ENCODE data around the gene ATP5F1B.

DNA sequence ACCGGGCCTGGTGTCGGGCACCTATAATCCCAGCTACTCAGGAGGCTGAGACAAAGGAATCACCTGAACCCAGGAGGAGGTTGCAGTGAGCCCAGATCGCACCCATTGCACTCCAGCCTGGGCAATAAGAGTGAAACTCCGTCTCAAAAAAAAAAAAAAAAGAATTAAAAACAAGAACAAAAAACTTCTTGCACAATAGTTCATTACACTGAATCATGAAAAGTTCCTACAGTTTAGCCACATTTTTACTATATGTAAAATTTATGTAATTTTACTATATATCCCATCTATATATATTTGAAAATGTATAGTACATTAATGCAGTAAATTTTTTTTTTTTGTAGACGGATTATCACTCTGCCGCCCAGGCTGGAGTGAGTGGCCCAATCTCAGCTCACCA is 4.6 kb downstream of the ATP5F1B start:
- TF ChIP-seq YY1 (IDR thresholded peaks at IDR 0.05; ENCODE audit: low read depth, low read length) (no peak), GABPA (IDR thresholded peaks at IDR 0.05; ENCODE audit: borderline replicate concordance, insufficient read depth, low read length) (no peak), CTCF (IDR thresholded peaks at IDR 0.05; ENCODE audit: control extremely low read depth in 1 of 3, insufficient read depth in 1 of 3, low read depth in 1 of 3, low read length in 3 of 3) (no peak), POLR2A (IDR thresholded peaks at IDR 0.05; ENCODE audit: control extremely low read depth in 1 of 2, low read depth in 2 of 2, low read length in 2 of 2) (no peak), ZNF274 (IDR thresholded peaks at IDR 0.05; ENCODE audit: borderline replicate concordance, extremely low read depth, low read length) (no peak)
- TF ChIP-seq, protein P1, sequence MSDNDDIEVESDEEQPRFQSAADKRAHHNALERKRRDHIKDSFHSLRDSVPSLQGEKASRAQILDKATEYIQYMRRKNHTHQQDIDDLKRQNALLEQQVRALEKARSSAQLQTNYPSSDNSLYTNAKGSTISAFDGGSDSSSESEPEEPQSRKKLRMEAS (IDR thresholded peaks at IDR 0.05): no peak
